GM21529 (cell line): ENCODE data around the gene MAL.
"Not testable (repeated sequence)": the region's sequence is repeated elsewhere in the genome, so short reads cannot be mapped to it uniquely, and the experiment has no call there.

ENCODE experiments used
- ATAC-seq: cut with Tn5 transposase; IDR thresholded peaks from one replicate; pipeline ENCODE4 v1.9.1; 2021; ENCODE audit not compliant: unreplicated experiment

The MAL gene

DNA sequence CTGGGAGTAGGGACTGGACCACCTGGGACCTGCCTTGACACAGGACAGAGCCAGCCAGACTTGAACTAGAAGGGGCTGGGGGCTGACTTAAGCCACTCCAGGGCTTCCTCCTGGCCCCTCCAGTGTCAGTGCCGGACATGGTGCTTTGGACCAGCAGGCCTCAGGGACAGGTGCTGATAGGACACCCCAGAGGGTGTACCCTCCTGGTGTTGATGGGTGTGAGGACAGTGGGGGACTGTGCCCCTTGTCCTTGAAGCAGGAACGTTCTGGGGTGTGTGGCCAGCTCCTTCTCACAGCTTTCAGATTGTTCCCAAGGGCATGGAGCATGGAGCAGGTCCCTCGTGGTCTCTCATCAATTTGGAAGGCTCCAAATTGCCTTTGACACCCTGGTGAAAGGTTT lies 6.8 kb downstream of the MAL start:
- ATAC-seq, result no peak

DNA sequence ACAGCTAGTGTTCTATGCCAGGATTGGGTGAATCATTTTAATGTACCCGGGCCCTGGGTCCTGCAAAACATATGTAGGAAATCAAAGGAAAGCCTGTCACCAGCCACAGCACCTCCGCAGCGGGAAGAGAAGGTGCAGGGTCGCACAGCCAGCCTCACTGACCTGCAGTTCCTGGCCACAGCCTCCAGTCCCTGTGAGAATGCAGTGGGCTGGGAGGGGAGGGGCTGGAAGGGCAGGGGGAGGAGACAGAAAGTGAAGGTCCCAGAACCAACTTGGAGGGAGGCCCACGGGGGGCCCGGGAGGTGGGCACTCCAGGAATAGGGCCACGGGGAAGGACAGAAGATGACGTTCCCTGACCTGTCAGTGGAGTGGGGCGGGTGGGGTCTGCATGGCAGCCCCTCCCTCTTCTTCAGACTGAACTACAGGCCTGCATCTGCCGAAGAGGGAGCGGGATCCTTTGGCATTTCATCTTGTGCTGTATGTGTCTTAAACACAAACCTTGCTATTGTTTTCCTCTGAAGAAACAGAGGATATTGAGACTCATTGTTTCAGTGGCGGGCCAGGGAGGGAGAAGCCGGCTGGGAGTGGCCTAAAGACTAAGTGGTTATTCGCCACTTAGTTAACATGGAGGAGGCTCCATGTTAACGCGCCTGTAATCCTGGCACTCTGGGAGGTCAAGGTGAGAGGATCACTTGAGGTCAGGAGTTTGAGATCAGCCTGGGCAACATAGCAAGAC lies 7.5 kb downstream of the MAL start:
- ATAC-seq, result no peak

- no peak for ATAC-seq
These were observed 8.7 kb downstream of the MAL start for GRCh38 chr2:95034221-95034620.

DNA sequence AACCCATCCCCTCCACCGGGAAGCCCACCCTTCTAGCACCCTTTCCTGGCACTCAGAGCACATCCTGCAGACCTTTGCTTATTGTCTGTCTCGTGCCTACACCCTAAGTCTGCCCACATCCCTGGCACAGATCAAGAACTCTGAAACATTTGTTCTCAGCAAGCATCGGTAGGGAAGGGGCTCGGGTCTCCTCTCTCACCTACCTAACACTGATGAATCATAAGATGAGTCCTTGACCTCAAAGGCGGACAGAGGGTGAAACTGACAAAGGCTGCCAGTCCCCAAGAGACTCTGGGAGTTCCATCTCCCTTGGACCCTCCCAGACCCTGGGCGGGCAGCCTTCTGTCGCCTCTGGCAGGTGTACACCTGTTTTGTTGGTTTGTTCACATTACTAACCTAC lies 9.3 kb downstream of the MAL start:
- ATAC-seq, result no peak

- ATAC-seq, result no peak
These were observed 11.3 kb downstream of the MAL start for GRCh38 chr2:95036596-95037383.

DNA sequence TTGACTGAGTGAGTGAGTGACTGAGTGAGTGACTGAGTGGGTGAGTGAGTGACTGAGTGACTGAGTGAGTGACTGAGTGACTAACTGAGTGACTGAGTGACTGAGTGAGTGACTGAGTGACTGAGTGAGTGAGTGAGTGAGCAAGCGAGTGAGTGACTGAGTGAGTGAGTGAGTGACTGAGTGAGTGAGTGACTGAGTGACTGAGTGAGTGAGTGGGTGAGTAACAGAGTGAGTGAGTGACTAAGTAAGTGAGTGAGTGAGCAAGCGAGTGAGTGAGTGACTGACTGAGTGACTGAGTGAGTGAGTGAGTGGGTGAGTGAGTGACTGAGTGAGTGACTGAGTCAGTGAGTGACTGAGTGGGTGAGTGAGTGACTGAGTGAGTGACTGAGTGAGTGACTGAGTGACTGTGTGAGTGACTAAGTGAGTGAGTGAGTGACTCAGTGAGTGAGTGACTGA lies 11.9 kb downstream of the MAL start:
- no peak for ATAC-seq

- not testable (repeated sequence) for ATAC-seq
These were observed 12.5 kb downstream of the MAL start for GRCh38 chr2:95037841-95038585.

- no peak for ATAC-seq
These were observed 13.3 kb downstream of the MAL start for GRCh38 chr2:95038635-95039298.

GRCh38 chr2:95039363-95039762 lies 13.9 kb downstream of the MAL start:
- no peak for ATAC-seq

GRCh38 chr2:95039978-95040377 lies 14.5 kb downstream of the MAL start:
- no peak for ATAC-seq

GRCh38 chr2:95040426-95040825 lies 14.9 kb downstream of the MAL start:
- no peak for ATAC-seq

DNA sequence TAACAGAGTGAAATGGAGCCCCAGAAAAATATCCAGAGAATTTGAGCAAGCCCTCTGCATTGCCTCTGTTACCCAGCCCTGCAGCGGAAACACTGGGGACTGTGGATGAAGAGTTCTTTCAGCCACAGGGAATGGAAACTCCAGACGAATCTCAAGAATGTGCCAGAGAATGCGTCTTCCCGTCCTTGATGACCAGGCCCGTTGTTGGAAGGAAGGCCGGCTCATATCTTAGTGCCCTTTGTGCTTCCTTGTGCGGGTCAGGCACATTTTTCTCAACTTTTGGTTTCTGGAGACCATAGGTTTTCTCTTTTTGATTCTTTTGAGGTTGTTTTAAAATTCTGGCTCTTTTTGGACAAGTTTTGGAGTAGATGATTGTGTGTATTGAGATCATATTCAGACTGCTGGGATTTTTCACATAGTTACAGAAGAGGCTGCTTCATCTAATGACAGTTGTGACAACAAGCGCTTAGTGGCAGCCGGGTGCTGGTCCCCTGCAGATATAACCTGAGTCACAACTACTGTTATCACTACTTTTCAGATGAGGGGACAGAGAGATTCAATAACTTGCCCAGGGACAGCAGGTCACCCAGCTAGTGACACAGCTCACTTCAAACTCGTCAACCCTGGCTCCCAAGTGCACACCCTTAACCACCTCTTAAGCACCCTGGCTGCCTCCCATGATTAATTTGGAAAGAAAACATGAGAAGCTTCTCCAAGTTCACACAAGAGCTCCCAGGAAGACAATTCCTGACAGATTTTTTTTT lies 15.7 kb downstream of the MAL start:
- peak; percentile 39 for ATAC-seq

- ATAC-seq, result peak; percentile 39
These were observed 16.4 kb downstream of the MAL start for GRCh38 chr2:95041824-95042442.

- ATAC-seq, result no peak
These were observed 17.2 kb downstream of the MAL start for GRCh38 chr2:95042472-95043271.

GRCh38 chr2:95043300-95044093 lies 18.0 kb downstream of the MAL start:
- ATAC-seq, result peak; percentile 52

DNA sequence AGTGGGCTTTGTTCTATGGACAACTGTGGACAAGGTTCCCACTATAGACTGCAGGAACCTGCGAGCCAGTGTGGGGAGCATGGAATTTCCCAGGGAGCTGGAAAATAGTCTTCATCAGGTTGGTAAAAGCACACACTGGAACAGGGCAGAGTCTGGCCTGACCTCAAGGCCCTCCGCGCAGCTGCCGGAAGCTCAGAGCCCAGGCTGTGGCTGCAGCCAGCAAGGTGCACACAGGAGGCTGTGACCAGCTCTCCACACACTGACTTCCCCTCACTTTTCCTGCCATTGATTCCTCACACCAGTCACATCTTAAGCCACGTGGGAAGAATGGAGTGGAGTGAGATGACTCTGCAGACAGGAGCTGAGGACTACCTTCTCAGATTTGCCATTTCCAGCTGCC lies 19.1 kb downstream of the MAL start:
- no peak for ATAC-seq

DNA sequence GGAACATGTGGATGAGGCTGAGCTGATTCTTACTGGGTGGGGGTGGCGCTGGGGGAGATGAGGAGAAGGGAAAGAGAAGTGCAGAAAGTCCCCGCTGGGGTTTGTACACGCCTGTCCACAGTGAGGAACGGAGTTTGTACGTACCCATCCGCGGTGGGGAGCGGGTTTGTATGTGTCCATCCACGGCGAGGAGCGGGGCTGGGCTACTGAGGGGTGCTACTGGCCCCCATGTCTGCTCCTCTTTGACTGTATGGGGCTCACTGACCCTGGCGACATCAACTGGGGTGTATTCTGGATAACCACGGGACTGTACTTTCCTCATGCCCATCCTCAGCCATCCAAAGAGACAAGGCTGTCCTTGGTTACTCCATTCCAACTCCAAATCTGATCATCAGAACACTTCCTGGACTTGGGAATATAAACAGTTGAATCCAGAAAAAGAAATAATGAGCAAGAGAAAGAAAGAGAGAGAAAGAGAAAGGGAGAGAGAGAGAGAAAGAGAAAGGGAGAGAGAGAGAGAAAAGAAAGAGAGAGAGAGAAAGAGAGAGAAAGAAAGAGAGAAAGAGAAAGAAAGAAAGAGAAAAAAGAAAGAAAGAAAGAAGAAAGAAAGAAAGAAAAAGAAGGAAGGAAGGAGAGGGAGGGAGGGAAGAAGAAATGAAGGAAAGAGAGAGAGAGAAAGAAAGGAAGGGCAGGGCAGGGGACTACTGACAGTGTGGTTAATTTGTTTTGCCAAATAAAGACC lies 21.0 kb downstream of the MAL start:
- no peak for ATAC-seq
